SK-N-SH (cell line): ENCODE results near the gene ZNF530. TPM values are rescaled to one million over a fixed set of nuclear protein-coding genes. Genes with fewer than 3 reads are reported as not detected.

Source experiments
- CTCF ChIA-PET: fragments of 300-600, 350-600 bp; formaldehyde crosslinking; extraction: SDS; loops from one replicate; lab custom pipeline; 2021; lab: Yijun Ruan, JAX
- POLR2A ChIA-PET: fragments of 350-600 bp; sonication (Branson Sonifier 250); formaldehyde crosslinking; extraction: SDS; loops from one replicate; lab custom pipeline; 2020; ENCODE audit warnings: antibody characterized with exemption, inconsistent platforms; lab: Yijun Ruan, JAX
- DNase-seq: peaks from one replicate; pipeline ENCODE4 v3.0.0; 2012
- H2AFZ ChIP-seq: fragments of 200-600 bp; sonication (generic); 2 replicates; pipeline ENCODE4 v1.8.1; 2016; ENCODE audit warnings: antibody characterized with exemption, mild to moderate bottlenecking, low read depth
- H3F3A ChIP-seq: fragments of 200-600 bp; sonication (generic); replicated peaks from 2 replicates; pipeline ENCODE3; 2016; ENCODE audit warnings: antibody characterized with exemption, mild to moderate bottlenecking; ENCODE audit not compliant: insufficient read depth
- H3K27ac ChIP-seq, 2 experiments: fragments of 200-500 bp in 1 of 2; fragments of 200-600 bp in 1 of 2; sonication (Bioruptor generic) in 1 of 2; sonication (generic), shearing (Covaris generic) in 1 of 2; 2 replicates each; pipeline versions ENCODE4 v1.5.1 to v1.6.1; 2014 to 2016; ENCODE audit warnings: low read depth in 2 of 2, inconsistent platforms in 1 of 2, low read length in 1 of 2, mild to moderate bottlenecking in 1 of 2, mixed read lengths in 1 of 2
- H3K27me3 ChIP-seq: fragments of 200-600 bp; sonication (generic), shearing (Covaris generic); 2 replicates; pipeline ENCODE4 v1.6.1; 2016; ENCODE audit warnings: mixed run types; ENCODE audit not compliant: insufficient read depth
- H3K36me3 ChIP-seq, 2 experiments: fragments of 200-500 bp in 1 of 2; fragments of 200-600 bp in 1 of 2; sonication (Bioruptor generic) in 1 of 2; sonication (generic) in 1 of 2; replicated peaks in 1 of 2; 2 replicates each; pipeline versions ENCODE3 to v1.5.1; 2014 to 2016; ENCODE audit warnings: low read length in 1 of 2, mild to moderate bottlenecking in 1 of 2; ENCODE audit not compliant: insufficient read depth in 2 of 2, control insufficient read depth in 1 of 2
- H3K4me1 ChIP-seq, 2 experiments: fragments of 200-500 bp in 1 of 2; fragments of 200-600 bp in 1 of 2; sonication (Bioruptor generic) in 1 of 2; sonication (generic), shearing (Covaris generic) in 1 of 2; 2 replicates each; pipeline versions ENCODE4 v1.5.1 to v1.6.1; 2014 to 2016; ENCODE audit warnings: low read depth in 1 of 2, low read length in 1 of 2, mixed run types in 1 of 2; ENCODE audit not compliant: insufficient read depth in 2 of 2, control insufficient read depth in 1 of 2
- H3K4me2 ChIP-seq: fragments of 200-600 bp; sonication (generic), shearing (Covaris generic); 2 replicates; pipeline ENCODE4 v1.6.1; 2017; ENCODE audit warnings: mixed run types
- H3K4me3 ChIP-seq, 2 experiments: fragments of 200-500 bp in 1 of 2; fragments of 200-600 bp in 1 of 2; sonication (Bioruptor generic) in 1 of 2; sonication (generic), shearing (Covaris generic) in 1 of 2; 2 replicates each; pipeline versions ENCODE4 v1.5.1 to v1.8.1; 2014 to 2016; ENCODE audit warnings: low read depth in 2 of 2, inconsistent platforms in 1 of 2, low read length in 1 of 2, mild to moderate bottlenecking in 1 of 2, mixed read lengths in 1 of 2, moderate library complexity in 1 of 2
- H3K79me2 ChIP-seq: fragments of 200-600 bp; sonication (generic); 2 replicates; pipeline ENCODE4 v1.8.1; 2017; ENCODE audit warnings: mild to moderate bottlenecking; ENCODE audit not compliant: insufficient read depth
- H3K9ac ChIP-seq: fragments of 200-600 bp; sonication (generic); 2 replicates; pipeline ENCODE4 v1.6.1; 2017; ENCODE audit warnings: mixed run types
- H3K9me2 ChIP-seq: fragments of 200-600 bp; sonication (generic); 2 replicates; pipeline ENCODE4 v1.6.1; 2017; ENCODE audit warnings: mixed run types
- H3K9me3 ChIP-seq: fragments of 200-600 bp; sonication (generic); 2 replicates; pipeline ENCODE4 v1.6.1; 2017; ENCODE audit warnings: mixed run types, mild to moderate bottlenecking, moderate library complexity
- H4K20me1 ChIP-seq: fragments of 200-600 bp; sonication (generic); 2 replicates; pipeline ENCODE4 v1.6.1; 2017; ENCODE audit warnings: mild to moderate bottlenecking, mixed run types; ENCODE audit not compliant: insufficient read depth
- CHD2 ChIP-seq: fragments of 150-350 bp; IDR thresholded peaks from 2 replicates; pipeline ENCODE4 v1.6.1; 2018; ENCODE audit warnings: low read length; ENCODE audit not compliant: partially characterized antibody
- CTCF ChIP-seq: fragments of 200-600 bp; sonication (generic); IDR thresholded peaks from 2 replicates; pipeline ENCODE4 v1.6.1; 2017; ENCODE audit warnings: antibody characterized with exemption, mild to moderate bottlenecking, moderate library complexity
- ELF1 ChIP-seq: IDR thresholded peaks from 2 replicates; pipeline ENCODE4 v1.4.0; 2012
- EP300 ChIP-seq, 2 experiments: IDR thresholded peaks; 2 replicates each; pipeline versions ENCODE4 v1.4.0 to v1.6.1; 2012; ENCODE audit warnings: borderline replicate concordance in 1 of 2, low read depth in 1 of 2, low read length in 1 of 2
- EZH2phosphoT487 ChIP-seq: fragments of 200-600 bp; sonication (generic); IDR thresholded peaks from 2 replicates; pipeline ENCODE4 v1.6.1; 2017; ENCODE audit warnings: low read depth, mixed run types, mild to moderate bottlenecking, antibody characterized with exemption, moderate library complexity, borderline replicate concordance
- FOSL2 ChIP-seq: IDR thresholded peaks from 2 replicates; pipeline ENCODE4 v1.4.0; 2012; ENCODE audit warnings: low read depth, mild to moderate bottlenecking, moderate library complexity, borderline replicate concordance
- GABPA ChIP-seq: IDR thresholded peaks from 2 replicates; pipeline ENCODE4 v1.4.0; 2012; ENCODE audit warnings: low read depth, mild to moderate bottlenecking
- GATA2 ChIP-seq: sonication (generic); formaldehyde crosslinking; IDR thresholded peaks from 2 replicates; pipeline ENCODE4 v1.5.0; 2020; ENCODE audit warnings: mild to moderate bottlenecking, missing genetic modification reagents
- JUND ChIP-seq: IDR thresholded peaks from 2 replicates; pipeline ENCODE4 v1.4.0; 2012
- MXI1 ChIP-seq: IDR thresholded peaks from 2 replicates; pipeline ENCODE4 v1.6.1; 2012; ENCODE audit warnings: mild to moderate bottlenecking, low read depth, low read length, improper control_type of control experiment
- POLR2AphosphoS5 ChIP-seq: IDR thresholded peaks from 2 replicates; pipeline ENCODE4 v1.6.1; 2012; ENCODE audit warnings: low read depth, low read length
- RAD21 ChIP-seq: IDR thresholded peaks from 2 replicates; pipeline ENCODE4 v1.6.1; 2012; ENCODE audit warnings: mild to moderate bottlenecking, low read length
- RFX5 ChIP-seq: IDR thresholded peaks from 2 replicates; pipeline ENCODE4 v1.6.1; 2012; ENCODE audit warnings: mild to moderate bottlenecking, improper control_type of control experiment, low read length
- USF1 ChIP-seq: IDR thresholded peaks from 2 replicates; pipeline ENCODE4 v1.4.0; 2012; ENCODE audit warnings: low read depth, borderline replicate concordance
- USF2 ChIP-seq: fragments of 150-350 bp; IDR thresholded peaks from 2 replicates; pipeline ENCODE4 v1.6.1; 2017; ENCODE audit warnings: antibody characterized with exemption, low read length, low read depth, borderline replicate concordance
- YY1 ChIP-seq: IDR thresholded peaks from 2 replicates; pipeline ENCODE4 v1.4.0; 2012; ENCODE audit warnings: low read depth, mild to moderate bottlenecking
- ZBTB33 ChIP-seq: IDR thresholded peaks from 2 replicates; pipeline ENCODE4 v1.4.0; 2012; ENCODE audit warnings: low read depth, borderline replicate concordance
- WGBS: methylation state at CpG from one replicate; pipeline ENCODE4 v1.1.6; 2017; ENCODE audit warnings: low lambda C conversion rate; 5-methylcytosine and 5-hydroxymethylcytosine counted together
- polyA plus RNA-seq, 3 experiments: library from polyadenylated mRNA; depleted of rRNA; stranded (reverse); fragments of >200 nt; gene quantifications; 2 replicates each; pipeline ENCODE4 v1.2.3, GENCODE V29; 2012

Gene ZNF530
- polyA plus RNA-seq, 1 of the 3 experiments (the other 2 are of a cell fraction), result 4.6 TPM

- POLR2A ChIA-PET, result no interaction called here
- WGBS, result 66% methylated on average over 13 of the region's 21 CpGs
- H4K20me1 ChIP-seq, result no peaks in the 10 kb centered on the region
- H3K79me2 ChIP-seq, result peaks cover 9% of the 10 kb centered on the region
- no peaks in the 10 kb centered on the region for H3K36me3 ChIP-seq
- no peak for DNase-seq
- peaks cover 0 to 9% of the 10 kb centered on the region in 2 experiments; a peak in 1 of 4 replicates for H3K4me1 ChIP-seq
- H3F3A ChIP-seq, result peaks cover 3% of the 10 kb centered on the region
- H3K4me2 ChIP-seq, result no peak overlapping the region
- CTCF ChIA-PET, result interaction anchor here (1.4 kb wide), 1 partner anchor 39 kb away, joined by 3 read pairs; no protein-coding TSS in a partner anchor
- no peak overlapping the region for H3K9ac ChIP-seq
- no peaks in the 10 kb centered on the region; the same call in 1 of the 2 replicates for H3K9me3 ChIP-seq
- TF ChIP-seq YY1, result no peak
- TF ChIP-seq ELF1, result no peak
- TF ChIP-seq RFX5, result no peak
- TF ChIP-seq EZH2phosphoT487, result no peak
- no peak for TF ChIP-seq USF1
- no peak for TF ChIP-seq USF2
- TF ChIP-seq GATA2 (CRISPR knock-in tag), result no peak
- TF ChIP-seq ZBTB33, result no peak
- no peak for TF ChIP-seq FOSL2
- H2AFZ ChIP-seq, result peak overlapping the region; percentile 90; the same call in 1 of the 2 replicates
- no peak overlapping the region for H3K27ac ChIP-seq
- H3K4me3 ChIP-seq, result peak overlapping the region in 1 of 2 experiments; percentile 62; a peak in 1 of 4 replicates
- H3K9me2 ChIP-seq, result no peaks in the 10 kb centered on the region
- no peaks in the 10 kb centered on the region for H3K27me3 ChIP-seq
Measured at GRCh38 chr19:57583104-57583520, 16.6 kb upstream of the ZNF530 start.

- Histone ChIP-seq H3K9ac (peak within 1 kb of the TSS; percentile 58), H3K4me3 (peak within 1 kb of the TSS; percentile 62), H3K9me3 (no peaks in the 10 kb centered on the region; the same call in 1 of the 2 replicates), H3K27ac (peak within 1 kb of the TSS in 1 of 2 experiments; percentile 54; a peak in 1 of 4 replicates), H3K4me1 (peaks cover 0 to 8% of the 10 kb centered on the region in 2 experiments; a peak in 1 of 4 replicates), H3F3A (peaks cover 3% of the 10 kb centered on the region), H3K36me3 (peaks cover under 1 to 3% of the 10 kb centered on the region in 2 experiments), H3K9me2 (no peaks in the 10 kb centered on the region), H4K20me1 (no peaks in the 10 kb centered on the region), H3K79me2 (peaks cover 5% of the 10 kb centered on the region; the same call in 1 of the 2 replicates), H3K4me2 (peak within 1 kb of the TSS; percentile 81), H3K27me3 (no peaks in the 10 kb centered on the region), H2AFZ (peak within 1 kb of the TSS; percentile 90)
- 32% methylated on average over 24 of the region's 76 CpGs for WGBS
- DNase-seq, result peak; percentile 97
- ChIA-PET CTCF (interaction anchor here (0.6 to 1.4 kb wide), 3 partner anchors 16 to 242 kb away, joined by 3 read pairs; partner anchors contain the start of gene ZNF530), POLR2A (interaction anchor here (1.0 kb wide), 1 partner anchor 30 kb away, joined by 4 read pairs; the partner anchor contains the start of gene ZNF134)
- TF ChIP-seq POLR2AphosphoS5 (0 out of 2 replicates have a peak, but pooled peaks have one; percentile 15), EP300 (IDR thresholded peaks at IDR 0.05; ENCODE audit: borderline replicate concordance in 1 of 2, low read depth in 1 of 2, low read length in 1 of 2) (no peak), CTCF (no peak), CHD2 (peak; percentile 80), MXI1 (no peak), JUND (no peak), USF2 (no peak), RAD21 (no peak; the same call in 1 of the 2 replicates), GATA2 (CRISPR knock-in tag) (no peak), EZH2phosphoT487 (no peak), GABPA (peak; percentile 94)
Measured at GRCh38 chr19:57583521-57584416, 15.9 kb upstream of the ZNF530 start, which contains the start of gene ZIK1. Gene ZIK1, plus strand, starts transcription at chr19:57584145. Its CDS starts 212 bp downstream, at chr19:57584357.
